Osteoblast (primary cell): ENCODE measurements around the gene SOS2. TPM values are rescaled to one million over a fixed set of nuclear protein-coding genes. Genes with fewer than 3 reads are reported as not detected.

Source experiments
- DNase-seq: peaks from one replicate; pipeline ENCODE4 v3.0.0; 2011; ENCODE audit warnings: low spot score, mixed read lengths; ENCODE audit not compliant: insufficient read length; ENCODE audit errors: missing footprints
- H2AFZ ChIP-seq: 2 replicates; pipeline ENCODE4 v1.6.0; 2011; ENCODE audit warnings: mild to moderate bottlenecking, low read length
- H3K27ac ChIP-seq: 2 replicates; pipeline ENCODE4 v1.5.1; 2011; ENCODE audit warnings: mild to moderate bottlenecking, low read depth, low read length, moderate library complexity
- H3K27me3 ChIP-seq: 2 replicates; pipeline ENCODE4 v1.6.0; 2012; ENCODE audit warnings: mild to moderate bottlenecking, control low read depth, inconsistent platforms, low read length, moderate library complexity; ENCODE audit not compliant: insufficient read depth
- H3K36me3 ChIP-seq: 2 replicates; pipeline ENCODE4 v1.5.1; 2011; ENCODE audit warnings: mild to moderate bottlenecking, low read length, control low read depth, moderate library complexity; ENCODE audit not compliant: insufficient read depth
- H3K4me1 ChIP-seq: 2 replicates; pipeline ENCODE4 v1.5.1; 2011; ENCODE audit warnings: mild to moderate bottlenecking, low read length, control low read depth, moderate library complexity; ENCODE audit not compliant: insufficient read depth
- H3K4me2 ChIP-seq: 2 replicates; pipeline ENCODE4 v1.6.0; 2011; ENCODE audit warnings: mild to moderate bottlenecking, low read length; ENCODE audit not compliant: insufficient read depth
- H3K4me3 ChIP-seq: fragments of 200-600 bp; sonication (generic); 3 replicates; pipeline ENCODE4 v1.5.1; 2012; ENCODE audit warnings: mild to moderate bottlenecking, low read length, inconsistent platforms; ENCODE audit not compliant: insufficient read depth
- H3K79me2 ChIP-seq: 2 replicates; pipeline ENCODE4 v1.6.0; 2012; ENCODE audit warnings: mild to moderate bottlenecking, low read length, control low read depth, inconsistent platforms; ENCODE audit not compliant: insufficient read depth
- H3K9me3 ChIP-seq: 2 replicates; pipeline ENCODE4 v1.5.1; 2011; ENCODE audit warnings: low read depth, low read length, control low read depth
- H4K20me1 ChIP-seq: 2 replicates; pipeline ENCODE4 v1.6.0; 2012; ENCODE audit warnings: mild to moderate bottlenecking, low read length, control low read depth; ENCODE audit not compliant: insufficient read depth
- total RNA-seq: library from RNA; depleted of rRNA; stranded (reverse); fragments of >200 nt; gene quantifications from 2 replicates; pipeline ENCODE4 v1.2.3, GENCODE V29; 2012
- TF ChIP-seq, protein P1 (sequence below): IDR thresholded peaks from 2 replicates; pipeline ENCODE4 v1.5.1; 2011; ENCODE audit warnings: mild to moderate bottlenecking, low read depth, low read length, moderate library complexity; ENCODE audit errors: extremely low read depth

The SOS2 gene
- total RNA-seq, 1 donor = 29.7 TPM

DNA sequence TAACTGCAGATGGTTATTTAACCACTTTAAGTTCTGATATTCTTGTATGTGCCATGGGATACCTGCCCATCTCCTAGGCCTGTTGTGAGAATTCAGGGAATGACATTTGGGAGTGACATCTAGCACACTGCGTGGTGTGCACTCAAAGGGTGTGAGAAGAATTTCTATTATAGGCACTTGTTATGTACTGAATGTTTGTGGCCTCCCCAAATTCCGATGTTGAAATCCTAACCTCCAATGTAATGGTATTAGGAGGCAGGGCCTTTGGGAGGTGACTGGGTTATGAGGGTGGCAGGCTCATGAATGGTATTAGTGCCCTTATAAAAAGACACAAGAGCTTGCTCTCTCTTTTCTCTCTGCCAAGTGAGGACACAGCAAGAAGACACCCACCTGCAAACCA, 142.6 kb downstream of the SOS2 start:
- H3K4me1 ChIP-seq = peaks cover 12% of the 10 kb centered on the region
- H3K79me2 ChIP-seq = no peaks in the 10 kb centered on the region
- H3K27me3 ChIP-seq = no peaks in the 10 kb centered on the region
- no peak overlapping the region for H3K4me3 ChIP-seq
- no peaks in the 10 kb centered on the region for H4K20me1 ChIP-seq
- TF ChIP-seq, protein P1, sequence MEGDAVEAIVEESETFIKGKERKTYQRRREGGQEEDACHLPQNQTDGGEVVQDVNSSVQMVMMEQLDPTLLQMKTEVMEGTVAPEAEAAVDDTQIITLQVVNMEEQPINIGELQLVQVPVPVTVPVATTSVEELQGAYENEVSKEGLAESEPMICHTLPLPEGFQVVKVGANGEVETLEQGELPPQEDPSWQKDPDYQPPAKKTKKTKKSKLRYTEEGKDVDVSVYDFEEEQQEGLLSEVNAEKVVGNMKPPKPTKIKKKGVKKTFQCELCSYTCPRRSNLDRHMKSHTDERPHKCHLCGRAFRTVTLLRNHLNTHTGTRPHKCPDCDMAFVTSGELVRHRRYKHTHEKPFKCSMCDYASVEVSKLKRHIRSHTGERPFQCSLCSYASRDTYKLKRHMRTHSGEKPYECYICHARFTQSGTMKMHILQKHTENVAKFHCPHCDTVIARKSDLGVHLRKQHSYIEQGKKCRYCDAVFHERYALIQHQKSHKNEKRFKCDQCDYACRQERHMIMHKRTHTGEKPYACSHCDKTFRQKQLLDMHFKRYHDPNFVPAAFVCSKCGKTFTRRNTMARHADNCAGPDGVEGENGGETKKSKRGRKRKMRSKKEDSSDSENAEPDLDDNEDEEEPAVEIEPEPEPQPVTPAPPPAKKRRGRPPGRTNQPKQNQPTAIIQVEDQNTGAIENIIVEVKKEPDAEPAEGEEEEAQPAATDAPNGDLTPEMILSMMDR = no peak
- no peak overlapping the region for H3K27ac ChIP-seq
- H3K9me3 ChIP-seq = no peaks in the 10 kb centered on the region
- no peak overlapping the region for H2AFZ ChIP-seq
- H3K4me2 ChIP-seq = no peak overlapping the region
- no peak for DNase-seq
- H3K36me3 ChIP-seq = no peaks in the 10 kb centered on the region

DNA sequence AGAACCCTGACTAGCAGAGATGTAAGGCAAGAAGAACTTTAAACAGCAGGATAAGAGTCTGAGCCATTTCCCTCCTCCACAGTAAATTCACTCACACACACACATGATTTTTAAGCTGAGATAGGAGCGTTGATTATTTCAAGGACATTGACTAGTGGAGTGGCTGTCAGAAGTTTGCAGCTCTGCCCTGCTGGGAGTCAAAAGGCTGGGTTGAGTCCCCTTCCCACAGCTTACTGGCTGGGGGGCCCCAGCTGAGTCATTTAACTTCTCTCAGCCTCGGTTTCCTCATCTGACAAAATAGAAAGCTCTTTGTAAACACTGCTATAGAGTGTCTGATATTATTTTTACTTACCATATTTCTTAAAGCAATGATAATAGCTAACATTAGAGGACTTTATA, 143.3 kb downstream of the SOS2 start:
- no peak overlapping the region for H3K27ac ChIP-seq
- TF ChIP-seq, protein P1 = no peak

DNA sequence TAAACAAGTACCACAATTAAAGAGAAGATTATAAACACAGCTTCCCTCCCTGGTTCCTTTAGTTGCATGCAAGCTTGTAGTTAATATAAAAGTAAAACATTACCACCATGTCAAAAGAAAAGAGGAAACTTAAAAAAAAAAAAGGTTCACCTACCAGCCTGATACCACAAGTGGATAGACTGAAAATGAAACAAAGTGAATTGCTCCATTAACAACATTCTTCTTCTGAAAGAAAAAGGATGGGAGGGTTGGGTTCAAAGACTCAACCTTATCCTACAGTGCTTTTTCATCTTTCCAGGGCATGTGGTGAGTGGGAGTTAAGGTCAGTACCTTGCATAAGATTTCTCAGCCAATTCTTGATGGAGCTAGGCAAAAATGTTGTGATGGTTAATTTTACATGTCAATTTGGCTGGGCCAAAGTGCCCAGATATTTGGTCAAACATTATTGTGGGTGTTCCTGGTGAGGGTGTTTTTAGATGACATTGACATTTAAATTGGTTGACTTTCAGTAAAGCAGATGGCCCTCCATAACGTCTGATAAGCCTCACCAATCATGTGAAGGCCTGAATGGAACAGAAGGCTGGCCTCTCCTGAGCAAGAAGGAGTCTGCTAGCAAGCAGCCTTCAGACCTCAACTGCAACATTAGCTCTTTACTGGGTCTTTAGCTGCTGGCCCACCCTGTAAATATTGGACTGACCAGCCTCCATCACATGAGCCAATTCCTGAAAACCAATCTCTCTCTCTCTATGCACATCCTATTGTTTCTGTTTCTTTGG, 143.8 kb downstream of the SOS2 start:
- H3K4me1 ChIP-seq = peaks cover 20% of the 10 kb centered on the region
- no peak overlapping the region for H3K27ac ChIP-seq
- H2AFZ ChIP-seq = no peak overlapping the region
- no peak for DNase-seq
- no peaks in the 10 kb centered on the region for H3K27me3 ChIP-seq
- H3K79me2 ChIP-seq = no peaks in the 10 kb centered on the region
- H4K20me1 ChIP-seq = no peaks in the 10 kb centered on the region
- no peaks in the 10 kb centered on the region for H3K36me3 ChIP-seq
- no peak overlapping the region for H3K4me3 ChIP-seq
- H3K4me2 ChIP-seq = no peak overlapping the region
- H3K9me3 ChIP-seq = no peaks in the 10 kb centered on the region
- TF ChIP-seq, protein P1 = no peak

More for the DNA sequence above, 143.3 kb downstream of the SOS2 start:
- no peaks in the 10 kb centered on the region for H3K36me3 ChIP-seq
- no peaks in the 10 kb centered on the region for H4K20me1 ChIP-seq
- no peak overlapping the region for H3K4me2 ChIP-seq
- H3K9me3 ChIP-seq = no peaks in the 10 kb centered on the region
- H3K4me1 ChIP-seq = peaks cover 15% of the 10 kb centered on the region
- no peaks in the 10 kb centered on the region for H3K27me3 ChIP-seq
- H3K79me2 ChIP-seq = no peaks in the 10 kb centered on the region
- no peak overlapping the region for H3K4me3 ChIP-seq
- DNase-seq = no peak
- no peak overlapping the region for H2AFZ ChIP-seq

DNA sequence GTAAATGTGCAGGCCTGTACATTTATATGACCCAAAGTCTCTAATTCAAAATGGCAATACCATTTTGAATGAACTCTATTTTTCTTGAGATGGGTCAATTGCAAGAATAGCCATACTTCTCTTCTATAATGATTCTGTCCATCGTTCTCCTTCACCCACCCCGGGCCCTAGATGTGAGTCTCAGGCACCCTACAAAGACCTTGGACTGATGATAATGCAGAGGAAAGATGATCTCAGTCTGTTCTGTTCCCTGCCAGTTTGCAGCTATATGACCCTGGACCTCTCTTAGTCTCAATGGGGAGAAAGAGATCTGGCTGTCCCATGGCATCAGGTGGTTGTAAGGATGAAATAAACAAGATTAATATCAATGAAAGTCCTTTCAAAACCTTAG, 145.1 kb downstream of the SOS2 start:
- H3K27me3 ChIP-seq = no peaks in the 10 kb centered on the region
- no peak overlapping the region for H3K4me2 ChIP-seq
- H3K4me1 ChIP-seq = peaks cover 20% of the 10 kb centered on the region
- H3K27ac ChIP-seq = no peak overlapping the region
- DNase-seq = no peak
- no peaks in the 10 kb centered on the region for H3K79me2 ChIP-seq
- no peak overlapping the region for H3K4me3 ChIP-seq
- H4K20me1 ChIP-seq = no peaks in the 10 kb centered on the region
- TF ChIP-seq, protein P1 = no peak
- no peak overlapping the region for H2AFZ ChIP-seq
- H3K9me3 ChIP-seq = no peaks in the 10 kb centered on the region
- no peaks in the 10 kb centered on the region for H3K36me3 ChIP-seq
